Stimulated activated CD4-positive, alpha-beta T cell treated with anti-CD3 and anti-CD28 coated beads, Interleukin-15, amount 100 ng/mL, for 24 hours (primary cell): ENCODE data around the gene TBL1Y.
A peak's percentile ranks its signal among the peaks of the same experiment; 100 is the strongest.
"Not testable (repeated sequence)": the region's sequence is repeated elsewhere in the genome, so short reads cannot be mapped to it uniquely, and the experiment has no call there.

Experiments used
- DNase-seq: peaks from one replicate; pipeline ENCODE4 v3.0.0-alpha.2; 2020

The TBL1Y gene

GRCh38 chrY:6974971-6975370 is 64.5 kb downstream of the TBL1Y start:
- no peak for DNase-seq

- no peak for DNase-seq
Observed at GRCh38 chrY:6977783-6978182, 67.3 kb downstream of the TBL1Y start.

GRCh38 chrY:6983221-6983620 is 72.7 kb downstream of the TBL1Y start:
- no peak for DNase-seq

- DNase-seq = no peak
Observed at GRCh38 chrY:6987811-6988210, 77.3 kb downstream of the TBL1Y start.

- DNase-seq = no peak
Observed at GRCh38 chrY:6989886-6990620, 79.6 kb downstream of the TBL1Y start.

GRCh38 chrY:6992041-6992440 is 81.5 kb downstream of the TBL1Y start:
- DNase-seq = no peak

- no peak for DNase-seq
Observed at GRCh38 chrY:6995987-6996386, 85.5 kb downstream of the TBL1Y start.

- DNase-seq = no peak
Observed at GRCh38 chrY:6997503-6998066, 87.1 kb downstream of the TBL1Y start.

- DNase-seq = no peak
Observed at GRCh38 chrY:6999905-7000304, 89.4 kb downstream of the TBL1Y start.

- no peak for DNase-seq
Observed at GRCh38 chrY:7002581-7002980, 92.1 kb downstream of the TBL1Y start.

- DNase-seq = no peak
Observed at GRCh38 chrY:7007911-7008310, 97.4 kb downstream of the TBL1Y start.

- no peak for DNase-seq
Observed at GRCh38 chrY:7008578-7009355, 98.3 kb downstream of the TBL1Y start.

- DNase-seq = no peak
Observed at GRCh38 chrY:7013051-7013450, 102.6 kb downstream of the TBL1Y start.

- no peak for DNase-seq
Observed at GRCh38 chrY:7016521-7016920, 106.0 kb downstream of the TBL1Y start.

GRCh38 chrY:7017244-7018080 is 107.0 kb downstream of the TBL1Y start:
- no peak for DNase-seq

- no peak for DNase-seq
Observed at GRCh38 chrY:7039037-7039436, 128.5 kb downstream of the TBL1Y start.

- DNase-seq = no peak
Observed at GRCh38 chrY:7040662-7041061, 130.2 kb downstream of the TBL1Y start.

- no peak for DNase-seq
Observed at GRCh38 chrY:7041983-7042382, 131.5 kb downstream of the TBL1Y start.

- DNase-seq = not testable (repeated sequence)
Observed at GRCh38 chrY:7052461-7052860, 142.0 kb downstream of the TBL1Y start.

GRCh38 chrY:7056886-7057285 is 146.4 kb downstream of the TBL1Y start:
- DNase-seq = no peak

GRCh38 chrY:7078725-7079124 is 168.2 kb downstream of the TBL1Y start:
- no peak for DNase-seq

GRCh38 chrY:7080548-7080947 is 170.1 kb downstream of the TBL1Y start:
- DNase-seq = not testable (repeated sequence)

GRCh38 chrY:7085606-7086005 is 175.1 kb downstream of the TBL1Y start:
- peak; percentile 79 for DNase-seq
